ENCODE measurements around the gene ZDHHC8. TPM values are rescaled to one million over a fixed set of nuclear protein-coding genes. Genes with fewer than 3 reads are reported as not detected.

The ZDHHC8 gene
- total RNA-seq, 2 experiments from 2014 or later = 26.4 to 31.3 TPM

DNA sequence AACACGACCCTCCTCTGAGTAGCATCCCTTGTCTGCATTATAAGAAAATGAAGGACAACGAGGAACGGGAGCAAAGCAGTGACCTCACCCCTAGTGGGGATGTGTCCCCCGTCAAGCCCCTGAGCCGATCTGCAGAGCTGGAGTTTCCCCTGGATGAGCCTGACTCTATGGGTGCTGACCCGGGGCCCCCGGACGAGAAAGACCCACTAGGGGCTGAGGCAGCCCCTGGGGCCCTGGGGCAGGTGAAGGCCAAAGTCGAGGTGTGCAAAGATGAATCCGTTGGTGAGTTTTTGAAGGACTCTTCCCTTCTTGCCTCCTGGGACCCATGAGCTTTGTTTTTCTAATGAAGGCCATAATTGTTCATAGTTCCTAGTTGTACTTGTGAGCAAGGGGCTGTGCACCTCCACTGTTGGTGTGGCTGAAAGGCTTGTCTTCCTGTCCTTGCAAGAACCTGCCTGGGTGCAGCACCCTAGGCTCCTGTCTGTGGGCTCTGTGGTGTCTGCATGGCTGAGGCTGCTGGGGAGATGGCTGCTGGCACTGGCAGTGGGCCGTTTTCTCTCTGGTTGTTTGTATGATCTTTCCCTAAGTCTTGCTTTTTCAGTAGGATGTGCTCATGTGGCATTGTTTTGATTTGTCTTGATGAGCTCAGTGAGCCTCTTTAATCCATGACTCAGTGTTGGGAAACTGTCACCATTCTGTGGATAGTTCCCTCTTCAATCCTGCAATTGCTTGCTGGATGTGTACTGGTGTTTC is 41.5 kb upstream of the ZDHHC8 start:
- no peak overlapping the region for H3K27ac Mint-ChIP-seq
- H3K27me3 Mint-ChIP-seq (ENCODE audit: low read depth) = no peaks in the 10 kb centered on the region
- H3K4me1 Mint-ChIP-seq (ENCODE audit: low read depth) = peaks cover 10% of the 10 kb centered on the region
- H3K36me3 Mint-ChIP-seq (ENCODE audit: low read depth) = peaks cover 62% of the 10 kb centered on the region
- no peaks in the 10 kb centered on the region for H3K9me3 Mint-ChIP-seq
- no peak for DNase-seq
- CTCF ChIA-PET = no interaction called here
- intact Hi-C loops (cut with micrococcal nuclease) = no loop called here
- H3K4me3 Mint-ChIP-seq = no peak overlapping the region

DNA sequence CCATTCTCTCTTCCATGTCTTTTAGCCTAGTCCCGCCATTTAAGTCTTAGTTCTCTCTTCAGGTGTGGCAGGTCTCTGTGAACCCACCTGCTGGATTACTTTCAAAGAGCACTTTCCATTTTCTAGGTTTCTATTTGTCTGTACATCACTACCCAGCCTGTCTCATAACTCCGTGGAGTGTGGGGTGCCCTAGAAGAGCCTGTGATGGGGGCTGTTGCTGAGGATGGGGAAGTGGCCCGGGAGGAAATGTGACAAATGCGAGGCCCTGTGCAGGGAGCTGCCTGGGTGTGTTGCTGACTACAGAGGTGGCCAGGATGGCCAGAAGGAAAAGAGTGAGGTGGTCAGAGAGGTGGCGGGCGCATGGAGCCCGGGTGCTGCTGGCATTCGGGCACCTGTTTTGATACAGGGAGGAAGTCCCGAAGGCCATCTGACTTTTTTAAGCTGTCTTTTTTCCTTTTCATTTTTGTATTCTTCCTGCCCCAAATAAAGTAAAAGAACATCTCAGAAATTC is 40.8 kb upstream of the ZDHHC8 start:
- intact Hi-C loops (cut with micrococcal nuclease) = no loop called here
- DNase-seq = no peak
- H3K9me3 Mint-ChIP-seq = no peaks in the 10 kb centered on the region

DNA sequence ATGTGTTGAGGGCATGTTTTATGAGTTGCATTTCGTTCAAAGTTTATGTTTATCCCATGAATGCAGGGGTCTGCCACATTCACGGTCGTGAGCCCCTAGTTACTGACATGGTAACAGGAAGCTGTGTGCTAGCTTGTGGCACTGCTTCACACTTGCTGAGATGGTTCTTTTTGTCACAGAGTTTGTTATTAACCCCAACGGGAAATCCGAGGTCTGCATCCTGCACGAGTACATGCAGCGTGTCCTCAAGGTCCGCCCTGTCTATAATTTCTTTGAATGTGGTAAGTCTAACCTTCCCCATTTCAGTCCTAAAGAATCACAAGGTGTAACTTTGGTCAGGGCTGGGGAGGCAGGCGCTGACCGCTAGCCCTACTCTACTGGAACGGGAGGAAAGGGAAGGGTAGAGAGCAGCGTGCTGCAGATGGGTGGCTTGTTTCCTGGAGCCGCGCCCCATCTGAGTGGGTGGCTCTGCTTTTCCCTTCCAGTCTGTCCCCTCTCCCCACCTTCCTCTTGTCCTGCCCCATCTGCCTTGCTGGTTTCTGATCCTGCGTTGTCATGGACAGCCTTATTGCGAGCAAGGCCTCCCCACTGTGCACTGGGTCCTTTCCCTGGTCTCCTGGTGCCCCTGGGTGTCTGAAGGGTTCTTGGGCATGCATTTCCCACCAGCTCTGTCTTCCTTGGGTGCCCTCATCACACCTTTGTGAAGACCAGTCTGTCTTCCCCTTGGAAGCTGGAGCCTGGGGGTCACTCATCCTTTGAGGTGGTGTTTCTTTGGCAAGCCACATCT is 39.7 kb upstream of the ZDHHC8 start:
- no peak for DNase-seq
- Mint-ChIP-seq H3K27ac (no peak overlapping the region), H3K27me3 (ENCODE audit: low read depth) (no peaks in the 10 kb centered on the region), H3K4me1 (ENCODE audit: low read depth) (peaks cover 21% of the 10 kb centered on the region), H3K36me3 (ENCODE audit: low read depth) (peaks cover 68% of the 10 kb centered on the region), H3K9me3 (no peaks in the 10 kb centered on the region), H3K4me3 (no peak overlapping the region)
- CTCF ChIA-PET = no interaction called here
- intact Hi-C loops (cut with micrococcal nuclease) = no loop called here

More for the DNA sequence above, 40.8 kb upstream of the ZDHHC8 start:
- no peaks in the 10 kb centered on the region for H3K27me3 Mint-ChIP-seq (ENCODE audit: low read depth)
- CTCF ChIA-PET = interaction anchor here (0.6 kb wide), 1 partner anchor 370 kb away, joined by 3 read pairs; no protein-coding TSS in a partner anchor
- peaks cover 17% of the 10 kb centered on the region for H3K4me1 Mint-ChIP-seq (ENCODE audit: low read depth)
- H3K27ac Mint-ChIP-seq = no peak overlapping the region
- peaks cover 68% of the 10 kb centered on the region for H3K36me3 Mint-ChIP-seq (ENCODE audit: low read depth)
- no peak overlapping the region for H3K4me3 Mint-ChIP-seq

DNA sequence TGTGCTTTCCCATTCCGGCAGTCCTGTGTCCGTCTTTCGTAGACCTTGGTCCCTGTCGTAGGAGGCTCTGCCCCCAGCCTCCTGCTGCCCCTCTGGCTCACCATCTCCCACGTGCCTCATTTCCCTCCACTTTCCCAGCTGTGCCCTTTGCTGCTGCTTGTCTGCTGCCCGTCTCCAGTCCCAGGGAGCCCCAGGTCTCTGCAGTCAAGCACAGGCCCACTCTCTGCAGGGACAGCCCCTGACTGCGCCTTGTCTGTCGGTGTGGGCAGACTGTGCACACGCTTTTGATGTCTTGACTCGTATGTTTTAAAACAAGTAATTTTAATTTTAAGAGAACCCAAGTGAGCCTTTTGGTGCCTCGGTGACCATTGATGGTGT is 39.1 kb upstream of the ZDHHC8 start:
- CTCF ChIA-PET = interaction anchor here (0.6 kb wide), 1 partner anchor 906 kb away, joined by 3 read pairs; no protein-coding TSS in a partner anchor
- Mint-ChIP-seq H3K27ac (no peak overlapping the region), H3K36me3 (ENCODE audit: low read depth) (peaks cover 68% of the 10 kb centered on the region), H3K27me3 (ENCODE audit: low read depth) (no peaks in the 10 kb centered on the region), H3K4me1 (ENCODE audit: low read depth) (peaks cover 27% of the 10 kb centered on the region), H3K9me3 (no peaks in the 10 kb centered on the region), H3K4me3 (no peak overlapping the region)
- intact Hi-C loops (cut with micrococcal nuclease) = no loop called here
- DNase-seq = no peak

DNA sequence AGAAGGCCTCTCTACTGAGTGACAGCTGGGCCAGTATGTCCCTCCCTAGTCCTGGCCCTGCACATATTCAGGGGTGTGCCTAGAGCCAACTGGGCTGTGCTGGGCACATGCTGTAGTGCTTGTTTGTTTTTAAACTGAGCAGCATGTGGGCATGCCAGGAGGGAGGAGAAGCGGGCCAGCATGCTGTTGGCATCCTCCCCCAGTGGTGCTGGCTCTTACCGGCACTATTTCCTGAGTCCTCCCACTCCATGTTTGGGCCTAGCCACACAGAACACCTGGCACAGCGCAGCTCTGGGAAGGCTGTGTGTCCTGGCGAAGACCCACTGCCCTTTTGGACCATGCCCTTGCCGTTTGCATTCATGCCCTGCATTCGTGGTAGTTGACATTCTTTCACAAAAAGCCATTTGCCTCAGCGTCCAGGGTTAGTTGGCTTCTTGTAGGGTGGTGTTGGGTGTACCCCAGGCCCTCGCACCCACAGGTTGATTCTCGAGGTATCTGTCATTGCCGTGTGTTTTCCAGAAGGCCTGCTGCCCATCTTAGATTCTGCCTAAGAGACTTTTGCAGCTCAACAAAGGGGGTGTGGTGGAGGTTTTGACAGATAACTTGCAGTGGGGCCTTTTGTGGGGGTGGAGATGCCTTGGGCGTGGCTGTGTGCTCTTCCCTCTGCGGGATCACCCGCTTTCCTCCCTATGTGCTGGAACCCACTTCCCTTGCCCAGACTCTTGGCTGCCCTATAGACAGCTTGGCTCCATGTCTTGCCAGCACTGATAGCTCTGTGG is 38.0 kb upstream of the ZDHHC8 start:
- CTCF ChIA-PET = interaction anchor here (0.6 to 1.0 kb wide), 3 partner anchors 9 to 907 kb away, joined by 3 read pairs; no protein-coding TSS in a partner anchor
- DNase-seq = no peak
- Mint-ChIP-seq H3K4me3 (no peak overlapping the region), H3K9me3 (no peaks in the 10 kb centered on the region), H3K36me3 (ENCODE audit: low read depth) (peaks cover 70% of the 10 kb centered on the region), H3K4me1 (ENCODE audit: low read depth) (peaks cover 34% of the 10 kb centered on the region), H3K27me3 (ENCODE audit: low read depth) (no peaks in the 10 kb centered on the region), H3K27ac (no peak overlapping the region)
- intact Hi-C loops (cut with micrococcal nuclease) = no loop called here

DNA sequence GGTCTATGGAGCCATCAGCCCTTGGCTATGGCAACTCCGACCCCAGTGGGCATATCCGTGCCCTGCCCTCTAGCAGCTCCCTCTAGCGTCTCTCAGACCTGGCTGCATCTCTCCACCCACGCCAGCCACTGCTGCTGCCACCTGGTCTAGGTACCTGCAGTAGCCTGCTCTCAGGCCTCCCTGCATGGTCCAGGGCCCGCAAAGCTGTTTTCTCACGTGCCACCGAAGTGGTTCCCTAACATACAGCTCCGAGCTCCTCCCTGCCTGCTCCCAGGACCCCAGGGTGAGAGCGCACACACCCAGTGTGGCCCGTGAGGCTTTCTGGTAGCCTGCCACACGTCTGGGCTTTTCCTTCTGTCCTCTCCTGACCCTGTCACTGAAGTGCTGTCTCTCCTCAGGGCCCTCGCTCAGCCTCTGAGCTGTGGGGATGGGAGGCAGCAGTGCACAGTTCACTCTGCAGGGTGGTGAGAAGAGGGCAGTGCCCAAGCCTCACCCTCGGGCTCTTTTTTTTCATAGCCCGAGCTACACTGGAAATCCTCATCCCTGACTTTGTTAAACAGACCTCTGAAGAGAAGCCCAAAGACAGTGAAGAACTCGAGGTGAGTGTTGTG is 37.3 kb upstream of the ZDHHC8 start:
- Mint-ChIP-seq H3K4me1 (ENCODE audit: low read depth) (peaks cover 41% of the 10 kb centered on the region), H3K27me3 (ENCODE audit: low read depth) (no peaks in the 10 kb centered on the region), H3K36me3 (ENCODE audit: low read depth) (peaks cover 69% of the 10 kb centered on the region), H3K27ac (no peak overlapping the region), H3K9me3 (no peaks in the 10 kb centered on the region), H3K4me3 (no peak overlapping the region)
- intact Hi-C loops (cut with micrococcal nuclease) = no loop called here
- CTCF ChIA-PET = interaction anchor here (0.9 to 1.0 kb wide), 2 partner anchors 9 to 17 kb away, joined by 3 read pairs; no protein-coding TSS in a partner anchor
- no peak for DNase-seq

DNA sequence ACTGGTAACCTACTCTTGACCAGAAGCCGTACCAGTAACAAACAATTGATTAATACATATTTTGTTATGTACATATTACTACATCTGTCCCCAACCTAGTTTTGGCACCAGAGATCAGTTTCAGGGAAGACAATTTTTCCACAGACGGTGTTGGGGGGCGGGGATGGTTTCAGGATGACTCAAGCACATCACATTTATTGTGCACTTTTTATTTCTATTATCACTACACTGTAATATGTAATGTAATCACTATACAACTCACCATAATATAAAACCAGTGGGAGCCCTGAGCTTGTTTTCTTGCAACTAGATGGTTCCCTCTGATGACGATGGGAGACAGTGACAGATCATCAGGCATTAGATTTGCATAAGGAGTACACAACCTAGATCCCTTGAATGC is 36.1 kb upstream of the ZDHHC8 start:
- CTCF ChIA-PET = interaction anchor here (0.7 to 1.9 kb wide), 5 partner anchors 12 to 141 kb away, joined by 3 to 5 read pairs (median 4); no protein-coding TSS in a partner anchor
- no peak overlapping the region for H3K4me3 Mint-ChIP-seq
- DNase-seq = peak; percentile 61
- intact Hi-C loops (cut with micrococcal nuclease) = no loop called here
- H3K9me3 Mint-ChIP-seq = no peaks in the 10 kb centered on the region
- H3K36me3 Mint-ChIP-seq (ENCODE audit: low read depth) = peaks cover 71% of the 10 kb centered on the region
- no peaks in the 10 kb centered on the region for H3K27me3 Mint-ChIP-seq (ENCODE audit: low read depth)
- peaks cover 53% of the 10 kb centered on the region for H3K4me1 Mint-ChIP-seq (ENCODE audit: low read depth)
- H3K27ac Mint-ChIP-seq = peak overlapping the region; percentile 59

DNA sequence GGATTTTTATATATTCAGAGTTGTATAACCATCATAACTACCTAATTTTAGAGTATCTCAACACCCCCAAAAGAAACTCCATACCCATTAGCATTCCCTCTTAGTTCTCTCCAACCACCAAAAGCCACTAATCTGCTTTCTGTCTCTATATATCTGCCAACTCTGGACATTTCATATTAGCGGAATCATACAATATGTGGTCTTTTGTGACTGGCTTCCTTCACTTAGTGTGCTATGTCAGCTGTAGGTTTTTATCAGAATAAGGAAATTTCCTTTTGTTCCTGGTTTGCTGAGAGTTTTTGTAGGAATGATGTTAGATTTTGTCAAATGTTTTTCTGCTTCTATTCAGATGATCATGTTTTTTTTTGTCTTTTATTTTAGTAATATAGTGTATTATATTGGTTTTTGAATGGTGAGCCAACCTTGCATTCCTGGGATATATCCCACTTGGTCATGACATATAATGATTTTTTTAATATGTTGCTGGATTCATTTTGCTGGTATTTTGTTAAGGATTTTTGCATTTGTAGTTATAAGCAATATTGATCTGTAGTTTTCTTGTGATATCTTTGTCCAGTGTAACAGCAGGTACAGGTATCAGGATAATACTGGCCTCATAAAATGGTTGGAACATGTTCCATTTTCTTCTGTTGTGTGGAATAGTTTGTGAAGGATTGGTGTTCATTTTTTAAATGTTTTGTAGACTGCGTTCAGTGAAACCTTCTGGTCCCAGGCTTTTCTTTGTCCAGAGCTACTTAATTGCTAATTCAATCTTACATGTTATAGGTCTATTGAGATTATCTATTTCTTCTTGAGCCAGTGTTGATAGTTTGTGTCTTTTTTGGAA is 34.8 kb upstream of the ZDHHC8 start:
- Mint-ChIP-seq H3K36me3 (ENCODE audit: low read depth) (peaks cover 62% of the 10 kb centered on the region), H3K4me1 (ENCODE audit: low read depth) (peaks cover 65% of the 10 kb centered on the region), H3K9me3 (no peaks in the 10 kb centered on the region), H3K27me3 (ENCODE audit: low read depth) (no peaks in the 10 kb centered on the region), H3K27ac (no peak overlapping the region), H3K4me3 (no peak overlapping the region)
- intact Hi-C loops (cut with micrococcal nuclease) = no loop called here
- no peak for DNase-seq
- CTCF ChIA-PET = interaction anchor here (0.7 to 1.9 kb wide), 5 partner anchors 11 to 143 kb away, joined by 3 to 5 read pairs (median 4); no protein-coding TSS in a partner anchor

DNA sequence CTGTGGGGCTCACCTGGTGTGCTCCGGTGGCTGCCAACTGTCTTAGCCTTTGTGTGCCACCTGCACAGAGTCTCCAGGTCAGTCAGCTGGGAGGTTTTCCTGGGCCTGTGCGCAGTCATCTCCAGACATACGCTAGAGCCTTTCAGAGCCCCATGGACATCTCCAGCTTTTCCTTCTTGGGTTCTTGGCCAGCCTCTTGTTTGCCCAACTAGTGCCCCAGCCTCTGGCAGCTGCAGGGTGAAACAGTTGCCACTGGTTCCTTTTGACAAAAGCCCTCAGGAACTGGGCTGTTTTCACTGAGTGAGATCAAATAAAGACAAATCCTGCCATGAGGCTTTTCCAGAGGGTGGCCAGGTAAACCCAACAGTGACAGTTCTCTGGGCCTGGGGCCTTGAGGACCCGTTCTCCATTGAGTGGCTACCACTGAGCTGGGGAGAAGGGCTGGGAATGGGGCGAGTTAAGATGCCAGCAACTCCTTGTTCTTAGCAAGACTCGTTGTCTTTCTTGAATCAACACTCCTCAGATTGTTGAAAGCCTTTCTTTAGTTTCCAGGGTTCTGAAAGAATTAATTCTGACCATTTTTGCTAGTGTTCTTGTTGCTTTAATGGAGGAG is 32.4 kb upstream of the ZDHHC8 start:
- CTCF ChIA-PET = interaction anchor here (1.3 kb wide), 1 partner anchor 12 kb away, joined by 7 read pairs; no protein-coding TSS in a partner anchor
- H3K36me3 Mint-ChIP-seq (ENCODE audit: low read depth) = peaks cover 54% of the 10 kb centered on the region
- intact Hi-C loops (cut with micrococcal nuclease) = no loop called here
- DNase-seq = no peak
- no peaks in the 10 kb centered on the region for H3K27me3 Mint-ChIP-seq (ENCODE audit: low read depth)
- H3K4me1 Mint-ChIP-seq (ENCODE audit: low read depth) = peaks cover 69% of the 10 kb centered on the region
- no peaks in the 10 kb centered on the region for H3K9me3 Mint-ChIP-seq
- peak overlapping the region; percentile 86 for H3K27ac Mint-ChIP-seq
- H3K4me3 Mint-ChIP-seq = no peak overlapping the region

DNA sequence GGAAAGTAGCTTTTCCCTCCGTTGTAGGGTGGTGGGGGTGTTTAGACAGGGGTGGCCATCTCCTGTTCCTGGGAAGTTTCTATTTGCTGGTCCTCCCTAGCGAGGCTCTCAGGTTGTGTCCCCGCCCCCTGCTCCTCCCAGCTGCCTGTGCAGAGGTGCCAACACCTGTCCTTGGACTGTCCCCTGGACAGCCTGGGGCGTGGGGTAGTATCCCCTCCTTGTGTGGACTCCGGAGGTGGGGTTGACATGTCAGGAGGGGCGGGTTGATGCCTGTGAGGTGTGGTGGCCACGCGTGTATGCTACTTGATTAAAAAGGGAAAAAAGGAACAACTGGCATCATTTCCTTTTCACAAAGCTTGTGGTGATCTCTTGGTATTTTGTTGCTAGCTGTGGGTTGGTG is 30.0 kb upstream of the ZDHHC8 start:
- Mint-ChIP-seq H3K27ac (peak overlapping the region; percentile 58), H3K4me3 (no peak overlapping the region), H3K27me3 (ENCODE audit: low read depth) (no peaks in the 10 kb centered on the region), H3K36me3 (ENCODE audit: low read depth) (peaks cover 32% of the 10 kb centered on the region), H3K4me1 (ENCODE audit: low read depth) (peaks cover 49% of the 10 kb centered on the region), H3K9me3 (no peaks in the 10 kb centered on the region)
- intact Hi-C loops (cut with micrococcal nuclease) = no loop called here
- DNase-seq = no peak
- CTCF ChIA-PET = interaction anchor here (1.1 to 1.4 kb wide), 2 partner anchors 10 to 15 kb away, joined by 5 to 6 read pairs; partner anchors contain the start of gene TRMT2A
